Measurements from ENCODE around the gene RFC5.

- TF ChIP-seq CTCF (IDR thresholded peaks at IDR 0.05) (no peak), BHLHE40 (IDR thresholded peaks at IDR 0.05; ENCODE audit: low read depth, low read length) (no peak)
These were observed 39.6 kb downstream of the RFC5 start for GRCh38 chr12:118055865-118056773.

Measured in A549 (cell line).